IMR-90 (cell line): Measurements from ENCODE around the gene LLPH. TPM values are rescaled to one million over a fixed set of nuclear protein-coding genes. Genes with fewer than 3 reads are reported as not detected.

Experiments used
- ATAC-seq: fragments of 200-7000 bp; cut with Tn5 transposase; 2 replicates; pipeline ENCODE4 v1.9.1; 2020; ENCODE audit warnings: low read depth, mild to moderate bottlenecking, moderate library complexity
- BruUV-seq: library from RNA; stranded (reverse); fragments of 400-500 nt; replicated peaks from 2 replicates; lab custom pipeline; 2021; lab: Mats Ljungman, UMichigan
- CTCF ChIA-PET: fragments of 300-600 bp; formaldehyde crosslinking; extraction: SDS; loops from one replicate; lab custom pipeline; 2021; ENCODE audit warnings: antibody characterized with exemption; lab: Yijun Ruan, JAX
- POLR2A ChIA-PET: fragments of 300-600 bp; sonication (Branson Sonifier 250); formaldehyde crosslinking; loops from one replicate; lab custom pipeline; 2022; ENCODE audit warnings: antibody characterized with exemption; ENCODE audit not compliant: unreplicated experiment; lab: Charles Lee
- DNase-seq: peaks from one replicate; pipeline ENCODE4 v3.0.0; 2013
- H2AFZ ChIP-seq: replicated peaks from 2 replicates; pipeline ENCODE3; 2013; ENCODE audit warnings: low read length, mild to moderate bottlenecking; ENCODE audit not compliant: poor library complexity
- H2AK5ac ChIP-seq: 2 replicates; pipeline ENCODE4 v1.6.1; 2013; ENCODE audit warnings: low read depth, low read length, inconsistent platforms
- H2AK9ac ChIP-seq: replicated peaks from 2 replicates; pipeline ENCODE3; 2013; ENCODE audit warnings: mild to moderate bottlenecking, low read depth, low read length, moderate library complexity; ENCODE audit not compliant: poor library complexity
- H2BK120ac ChIP-seq: 2 replicates; pipeline ENCODE4 v1.6.1; 2013; ENCODE audit warnings: low read depth, low read length, inconsistent platforms
- H2BK15ac ChIP-seq: 3 replicates; pipeline ENCODE4 v1.6.1; 2013; ENCODE audit warnings: low read depth, low read length, inconsistent platforms
- H2BK20ac ChIP-seq: 2 replicates; pipeline ENCODE4 v1.6.1; 2013; ENCODE audit warnings: low read depth, mild to moderate bottlenecking, inconsistent platforms, low read length, moderate library complexity
- H2BK5ac ChIP-seq: 2 replicates; pipeline ENCODE4 v1.6.1; 2013; ENCODE audit warnings: mild to moderate bottlenecking, low read depth, low read length, inconsistent platforms; ENCODE audit not compliant: poor library complexity, severe bottlenecking
- H3K14ac ChIP-seq: replicated peaks from 2 replicates; pipeline ENCODE4 v1.6.1; 2013; ENCODE audit warnings: low read depth, low read length, inconsistent platforms
- H3K18ac ChIP-seq: 2 replicates; pipeline ENCODE4 v1.6.1; 2013; ENCODE audit warnings: low read depth, low read length, control low read depth
- H3K23ac ChIP-seq: 2 replicates; pipeline ENCODE4 v1.6.1; 2013; ENCODE audit warnings: low read depth, low read length, inconsistent platforms
- H3K27ac ChIP-seq: 2 replicates; pipeline ENCODE4 v1.5.1; 2013; ENCODE audit warnings: mild to moderate bottlenecking, control low read depth, low read length; ENCODE audit not compliant: insufficient read depth
- H3K27me3 ChIP-seq: 2 replicates; pipeline ENCODE4 v1.6.1; 2013; ENCODE audit warnings: low read length; ENCODE audit not compliant: control insufficient read depth, insufficient read depth
- H3K36me3 ChIP-seq: 2 replicates; pipeline ENCODE4 v1.6.1; 2013; ENCODE audit warnings: low read length, mixed read lengths; ENCODE audit not compliant: control insufficient read depth, insufficient read depth
- H3K4ac ChIP-seq: 2 replicates; pipeline ENCODE4 v1.6.1; 2013; ENCODE audit warnings: low read depth, low read length, inconsistent platforms
- H3K4me1 ChIP-seq: 2 replicates; pipeline ENCODE4 v1.6.1; 2013; ENCODE audit warnings: low read length, mixed read lengths; ENCODE audit not compliant: control insufficient read depth, insufficient read depth
- H3K4me2 ChIP-seq: 2 replicates; pipeline ENCODE4 v1.6.1; 2013; ENCODE audit warnings: low read depth, mild to moderate bottlenecking, control low read depth, low read length, moderate library complexity
- H3K4me3 ChIP-seq: 2 replicates; pipeline ENCODE4 v1.5.1; 2013; ENCODE audit warnings: low read depth, mild to moderate bottlenecking, control low read depth, low read length, moderate library complexity; ENCODE audit not compliant: insufficient read depth
- H3K56ac ChIP-seq: 2 replicates; pipeline ENCODE4 v1.6.1; 2013; ENCODE audit warnings: low read length, inconsistent platforms; ENCODE audit not compliant: insufficient read depth; ENCODE audit errors: extremely low read depth
- H3K79me1 ChIP-seq, 2 experiments: 2 replicates each; pipeline ENCODE4 v1.6.1; 2013; ENCODE audit warnings: low read length in 2 of 2, inconsistent platforms in 1 of 2, low read depth in 1 of 2
- H3K9ac ChIP-seq: 2 replicates; pipeline ENCODE4 v1.6.1; 2013; ENCODE audit warnings: low read depth, low read length, control low read depth
- H3K9me1 ChIP-seq: 2 replicates; pipeline ENCODE4 v1.6.1; 2013; ENCODE audit warnings: low read length, inconsistent platforms; ENCODE audit not compliant: insufficient read depth
- H3K9me3 ChIP-seq: 2 replicates; pipeline ENCODE4 v1.6.1; 2013; ENCODE audit warnings: low read length; ENCODE audit not compliant: control insufficient read depth, insufficient read depth
- H4K20me1 ChIP-seq: 2 replicates; pipeline ENCODE4 v1.6.1; 2013; ENCODE audit warnings: low read length, inconsistent platforms; ENCODE audit not compliant: insufficient read depth
- H4K5ac ChIP-seq: 2 replicates; pipeline ENCODE4 v1.6.1; 2013; ENCODE audit warnings: mild to moderate bottlenecking, low read depth, low read length, control low read depth
- H4K8ac ChIP-seq, 2 experiments: 2 replicates each; pipeline ENCODE4 v1.6.1; 2013; ENCODE audit warnings: low read depth in 2 of 2, low read length in 2 of 2, control low read depth in 1 of 2, inconsistent platforms in 1 of 2
- H4K91ac ChIP-seq: 2 replicates; pipeline ENCODE4 v1.6.1; 2013; ENCODE audit warnings: low read depth, low read length, inconsistent platforms; ENCODE audit not compliant: insufficient read depth
- BHLHE40 ChIP-seq: fragments of 150-350 bp; IDR thresholded peaks from 2 replicates; pipeline ENCODE4 v1.6.1; 2016; ENCODE audit warnings: mild to moderate bottlenecking, low read depth, low read length
- CEBPB ChIP-seq: IDR thresholded peaks from 2 replicates; pipeline ENCODE4 v1.6.1; 2012; ENCODE audit warnings: low read depth, low read length, improper control_type of control experiment
- CHD1 ChIP-seq: IDR thresholded peaks from 2 replicates; pipeline ENCODE4 v1.6.1; 2012; ENCODE audit warnings: low read depth, low read length, improper control_type of control experiment
- ELK1 ChIP-seq: fragments of 150-350 bp; IDR thresholded peaks from 2 replicates; pipeline ENCODE4 v1.6.1; 2016; ENCODE audit warnings: low read depth, mild to moderate bottlenecking, low read length, moderate library complexity, borderline replicate concordance
- FOS ChIP-seq: fragments of 150-350 bp; IDR thresholded peaks from 2 replicates; pipeline ENCODE4 v1.6.1; 2016; ENCODE audit warnings: low read depth, low read length
- MAFK ChIP-seq: IDR thresholded peaks from 2 replicates; pipeline ENCODE4 v1.6.1; 2012; ENCODE audit warnings: low read depth, low read length, improper control_type of control experiment
- MAZ ChIP-seq: IDR thresholded peaks from 2 replicates; pipeline ENCODE4 v1.6.1; 2012; ENCODE audit warnings: low read depth, mild to moderate bottlenecking, low read length, improper control_type of control experiment, moderate library complexity, borderline replicate concordance
- MXI1 ChIP-seq: IDR thresholded peaks from 2 replicates; pipeline ENCODE4 v1.6.1; 2012; ENCODE audit warnings: low read depth, mild to moderate bottlenecking, low read length, moderate library complexity, borderline replicate concordance
- NFE2L2 ChIP-seq: fragments of 150-350 bp; IDR thresholded peaks from 2 replicates; pipeline ENCODE4 v1.6.1; 2016; ENCODE audit warnings: low read depth, mild to moderate bottlenecking, low read length
- POLR2A ChIP-seq: IDR thresholded peaks from 2 replicates; pipeline ENCODE4 v1.6.1; 2012; ENCODE audit warnings: mild to moderate bottlenecking, low read depth, low read length
- RAD21 ChIP-seq: IDR thresholded peaks from 2 replicates; pipeline ENCODE4 v1.6.1; 2012; ENCODE audit warnings: low read length, improper control_type of control experiment
- RCOR1 ChIP-seq: IDR thresholded peaks from 2 replicates; pipeline ENCODE4 v1.6.1; 2012; ENCODE audit warnings: mild to moderate bottlenecking, low read length, improper control_type of control experiment; ENCODE audit not compliant: insufficient replicate concordance
- RFX5 ChIP-seq: IDR thresholded peaks from 2 replicates; pipeline ENCODE4 v1.8.0; 2012; ENCODE audit warnings: low read depth, mild to moderate bottlenecking, low read length, moderate library complexity
- SMC3 ChIP-seq: fragments of 150-350 bp; IDR thresholded peaks from 2 replicates; pipeline ENCODE4 v1.6.1; 2016; ENCODE audit warnings: low read depth, mild to moderate bottlenecking, antibody characterized with exemption, low read length, moderate library complexity
- WGBS, 2 experiments: methylation state at CpG; one replicate each; pipeline versions ENCODE4 v1.1.5 to v1.1.7; 2013; ENCODE audit warnings: missing lambda C conversion rate in 2 of 2; ENCODE audit not compliant: insufficient read length in 1 of 2; ENCODE audit errors: extremely low coverage in 2 of 2; 5-methylcytosine and 5-hydroxymethylcytosine counted together
- dilution Hi-C: fragments of 300-500 bp; cut with HindIII; formaldehyde crosslinking; loops from one replicate; pipeline ENCODE4 v1.14.3; 2018; ENCODE audit warnings: low sequenced_read_pairs; ENCODE audit not compliant: unreplicated experiment
- in situ Hi-C: fragments of 300-500 bp; cut with MboI; formaldehyde crosslinking; loops from 3 replicates; pipeline ENCODE4 v1.14.3; 2019; ENCODE audit warnings: low sequenced_read_pairs, inconsistent platforms, mixed read lengths
- intact Hi-C: fragments of 100-400 bp; cut with micrococcal nuclease; formaldehyde crosslinking; loops from 2 replicates; pipeline ENCODE4 v1.10.0; 2022
- polyA plus RNA-seq, 3 experiments: library from polyadenylated mRNA; depleted of rRNA; stranded (reverse); fragments of >200 nt; gene quantifications; 2 replicates each; pipeline ENCODE4 v1.2.3, GENCODE V29; 2012; ENCODE audit warnings: low replicate concordance in 1 of 3
- total RNA-seq: library from RNA; depleted of rRNA; stranded (reverse); fragments of >200 nt; gene quantifications from 2 replicates; pipeline ENCODE4 v1.2.3, GENCODE V29; 2012
- TF ChIP-seq, protein P1 (sequence below): fragments of 150-350 bp; IDR thresholded peaks from 2 replicates; pipeline ENCODE4 v1.6.1; 2017; ENCODE audit warnings: mild to moderate bottlenecking, antibody characterized with exemption, low read length, low read depth

LLPH gene
- total and polyA plus RNA-seq, 2 of the 4 experiments (the other 2 are of a cell fraction) = 2.7 to 17.0 TPM

GRCh38 chr12:66168410-66168809, 37.9 kb upstream of the LLPH start:
- Histone ChIP-seq H4K8ac (peak overlapping the region in 1 of 2 experiments; percentile 56), H3K9me3 (peaks cover 2% of the 10 kb centered on the region; the same call in 1 of the 2 replicates), H3K79me1 (peaks cover 25 to 38% of the 10 kb centered on the region in 2 experiments), H3K9me1 (no peaks in the 10 kb centered on the region), H3K4me3 (no peak overlapping the region), H3K27me3 (no peaks in the 10 kb centered on the region), H2AK9ac (no peak overlapping the region), H3K4me1 (peaks cover 2% of the 10 kb centered on the region; the same call in 1 of the 2 replicates), H3K4me2 (peak overlapping the region; percentile 92), H4K20me1 (no peaks in the 10 kb centered on the region; the same call in 1 of the 2 replicates), H2AK5ac (peak overlapping the region; percentile 36; the same call in 1 of the 2 replicates), H4K5ac (peak overlapping the region; percentile 19; the same call in 1 of the 2 replicates), H2BK5ac (peak overlapping the region; percentile 97), H3K4ac (peak overlapping the region; percentile 3; the same call in 1 of the 2 replicates), H2BK120ac (no peak overlapping the region; the same call in 1 of the 2 replicates), H2BK15ac (peak overlapping the region; percentile 8; the same call in 1 of the 3 replicates), H3K23ac (0 out of 2 replicates have a peak overlapping the region, but pooled peaks have one; percentile 1), H3K14ac (peak overlapping the region; percentile 71), H3K9ac (peak overlapping the region; percentile 33; the same call in 1 of the 2 replicates), H4K91ac (peak overlapping the region; percentile 29; the same call in 1 of the 2 replicates), H2BK20ac (no peak overlapping the region), H3K56ac (no peak overlapping the region), H3K36me3 (no peaks in the 10 kb centered on the region; the same call in 1 of the 2 replicates), H3K27ac (0 out of 2 replicates have a peak overlapping the region, but pooled peaks have one; percentile 31), H2AFZ (no peak overlapping the region), H3K18ac (no peak overlapping the region)
- dilution Hi-C loops = no loop called here
- DNase-seq (no peak), ATAC-seq (no peak)
- TF ChIP-seq MAZ = no peak
- no peak for TF ChIP-seq RAD21
- TF ChIP-seq FOS = no peak
- TF ChIP-seq RFX5 = no peak
- TF ChIP-seq CEBPB = no peak
- no peak for TF ChIP-seq POLR2A
- TF ChIP-seq MAFK = no peak
- TF ChIP-seq MXI1 = no peak
- no peak for TF ChIP-seq RCOR1
- TF ChIP-seq CHD1 = no peak
- no peak for TF ChIP-seq SMC3
- TF ChIP-seq, protein P1, sequence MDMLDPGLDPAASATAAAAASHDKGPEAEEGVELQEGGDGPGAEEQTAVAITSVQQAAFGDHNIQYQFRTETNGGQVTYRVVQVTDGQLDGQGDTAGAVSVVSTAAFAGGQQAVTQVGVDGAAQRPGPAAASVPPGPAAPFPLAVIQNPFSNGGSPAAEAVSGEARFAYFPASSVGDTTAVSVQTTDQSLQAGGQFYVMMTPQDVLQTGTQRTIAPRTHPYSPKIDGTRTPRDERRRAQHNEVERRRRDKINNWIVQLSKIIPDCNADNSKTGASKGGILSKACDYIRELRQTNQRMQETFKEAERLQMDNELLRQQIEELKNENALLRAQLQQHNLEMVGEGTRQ = no peak
- TF ChIP-seq BHLHE40 = no peak
- no peak for TF ChIP-seq ELK1
- no peak for TF ChIP-seq NFE2L2
- TSS peak; percentile 8 for BruUV-seq
- in situ Hi-C loops = loop anchor here (25.0 kb wide), 1 partner anchor 244 kb away; no protein-coding TSS in a partner anchor
- POLR2A ChIA-PET = no interaction called here
- CTCF ChIA-PET = interaction anchor here (2.2 kb wide), 1 partner anchor 21 kb away, joined by 7 read pairs; no protein-coding TSS in a partner anchor
- intact Hi-C loops = no loop called here
- 76% methylated on average over 4 of the region's 8 CpGs; no CpG with 5 or more reads in 1 of the 2 experiments for WGBS, 2 experiments
